Measurements from ENCODE around the gene CCDC106.
A peak's percentile ranks its signal among the peaks of the same experiment; 100 is the strongest.

Gene CCDC106

DNA sequence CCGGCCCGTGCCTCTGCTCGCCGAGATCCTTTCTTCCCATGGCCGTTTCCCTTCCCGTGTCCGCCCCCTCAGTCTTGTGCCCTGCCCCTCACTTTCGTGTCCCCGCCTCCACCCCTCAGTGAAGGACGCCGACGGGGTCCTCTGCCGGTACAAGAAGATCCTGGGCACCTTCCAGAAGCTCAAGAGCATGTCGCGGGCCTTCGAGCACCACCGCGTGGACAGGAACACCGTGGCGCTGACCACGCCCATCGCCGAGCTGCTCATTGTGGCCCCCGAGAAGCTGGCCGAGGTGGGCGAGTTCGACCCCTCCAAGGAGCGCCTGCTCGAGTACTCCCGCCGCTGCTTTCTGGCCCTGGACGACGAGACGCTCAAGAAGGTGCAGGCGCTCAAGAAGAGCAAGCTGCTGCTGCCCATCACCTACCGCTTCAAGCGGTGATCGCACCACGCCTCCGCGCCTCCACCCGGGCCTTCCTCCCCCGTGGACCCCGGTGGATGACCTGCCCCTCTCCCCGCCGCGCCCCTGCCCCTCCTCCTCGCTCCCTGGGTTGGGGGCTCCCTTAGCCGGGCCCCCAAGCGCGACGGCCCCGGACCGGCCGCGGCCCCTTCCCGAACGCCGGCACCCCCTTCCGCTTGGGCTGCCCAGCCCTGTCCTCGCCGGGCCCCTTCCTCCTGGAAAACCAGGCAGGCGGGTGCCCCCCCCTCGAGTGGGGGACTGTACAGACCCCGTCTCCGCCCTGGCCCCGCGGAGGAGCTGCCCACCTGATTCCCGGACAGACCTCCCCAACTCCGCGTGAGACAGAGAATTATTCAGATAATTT is 4.5 kb downstream of the CCDC106 start:
- no peak for DNase-seq

DNA sequence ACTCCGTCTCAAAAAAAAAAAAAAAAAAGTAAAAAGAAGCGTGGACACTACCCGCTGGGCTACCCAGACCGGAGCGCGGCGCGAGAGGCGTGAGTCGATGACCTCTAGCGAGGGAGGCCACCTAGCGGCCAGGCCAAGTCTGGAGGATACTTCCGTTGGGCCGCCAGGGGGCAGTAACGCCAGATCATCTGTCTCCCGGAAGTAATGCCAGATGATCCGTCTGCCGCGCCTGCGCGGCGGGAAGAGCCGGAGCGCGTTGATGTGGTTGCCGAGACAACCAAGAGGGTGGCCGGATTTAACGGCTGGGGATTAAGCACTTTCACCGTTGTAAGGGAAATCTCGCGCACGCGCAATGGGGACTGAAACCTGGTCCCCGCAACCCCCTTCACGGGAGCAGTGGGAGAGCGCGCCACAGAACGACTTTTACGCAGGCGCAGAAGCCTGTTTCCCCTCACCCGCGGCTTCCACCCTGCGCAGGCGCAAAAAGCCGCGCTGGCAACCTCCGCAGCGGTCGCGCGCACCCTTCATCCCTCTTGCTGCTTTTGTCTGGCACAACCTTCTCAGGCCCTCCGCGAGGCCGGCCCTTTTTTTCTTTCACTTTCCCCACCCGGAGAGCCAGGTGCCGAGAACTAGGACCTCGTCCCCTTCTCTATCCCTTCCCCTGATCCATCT is 5.8 kb downstream of the CCDC106 start:
- peak; percentile 97 for DNase-seq

DNA sequence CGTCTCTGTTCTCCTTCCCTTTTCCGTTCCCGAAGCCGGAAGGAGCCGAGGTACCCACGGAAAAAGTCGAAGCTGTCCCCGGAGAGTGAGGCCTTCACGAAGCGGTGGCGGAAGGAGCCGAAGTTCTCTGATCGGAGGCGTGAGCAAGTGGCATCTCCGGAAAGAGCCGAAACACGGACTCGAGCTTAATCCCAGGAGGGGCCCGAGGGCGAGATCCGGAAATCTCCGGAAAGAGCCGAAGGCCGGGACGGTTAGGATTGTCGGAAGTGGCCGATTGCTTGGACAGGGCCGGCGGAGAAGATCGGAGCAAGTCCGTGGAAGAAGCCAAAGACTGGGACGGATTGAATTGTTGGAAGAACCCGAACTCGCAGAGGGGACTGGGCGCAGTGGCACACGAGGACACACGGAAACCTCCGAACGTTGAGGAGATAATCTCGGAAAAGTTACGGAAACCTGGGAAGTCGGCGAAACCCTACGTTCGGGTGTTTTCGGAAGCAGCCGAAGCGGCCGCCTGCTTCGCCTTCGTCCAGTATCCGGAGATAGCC is 6.4 kb downstream of the CCDC106 start:
- DNase-seq = peak; percentile 98

DNA sequence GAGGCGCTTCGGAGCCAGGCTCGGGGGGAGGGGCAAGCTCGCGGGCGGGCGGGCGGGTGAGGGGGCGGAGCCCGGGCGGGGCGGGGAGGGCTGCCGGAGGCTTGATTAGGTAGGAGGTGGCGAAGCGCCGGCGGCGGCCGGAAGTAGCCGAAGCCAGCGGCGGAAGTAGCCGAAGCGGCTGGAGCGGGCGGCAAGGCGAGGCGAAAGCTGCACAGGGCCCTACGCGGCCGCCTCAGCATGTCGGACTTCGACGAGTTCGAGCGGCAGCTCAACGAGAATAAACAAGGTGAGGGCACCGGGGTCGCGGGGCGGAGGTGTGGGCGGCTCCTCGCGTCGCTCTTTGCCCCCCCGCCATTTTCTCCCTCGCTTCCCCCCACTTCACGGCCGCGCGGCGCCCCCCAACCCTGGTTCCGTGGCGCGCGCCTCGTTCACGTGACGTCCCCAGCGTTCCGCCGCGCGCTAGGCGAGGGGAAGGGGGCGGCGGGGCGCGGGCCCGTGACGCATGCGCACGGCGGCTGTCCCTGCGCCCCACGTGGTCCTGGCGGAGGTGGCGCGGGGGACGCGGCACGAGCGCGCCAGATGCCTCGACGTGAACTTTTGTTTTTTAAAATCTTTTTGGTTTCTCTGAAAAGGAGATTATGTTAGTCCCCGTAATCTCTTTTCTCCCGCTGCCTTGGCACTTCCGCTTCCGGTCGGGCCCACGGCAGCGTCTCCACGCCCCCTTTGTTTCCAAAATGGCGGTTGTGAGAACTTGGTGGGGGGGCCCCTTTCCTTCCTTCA is 7.0 kb downstream of the CCDC106 start, which contains the start of gene U2AF2:
Gene U2AF2, plus strand, starts transcription at position 168 of the 780 bp plus-strand sequence. Its CDS starts 70 bp downstream, at position 238.
- peak; percentile 88 for DNase-seq

DNA sequence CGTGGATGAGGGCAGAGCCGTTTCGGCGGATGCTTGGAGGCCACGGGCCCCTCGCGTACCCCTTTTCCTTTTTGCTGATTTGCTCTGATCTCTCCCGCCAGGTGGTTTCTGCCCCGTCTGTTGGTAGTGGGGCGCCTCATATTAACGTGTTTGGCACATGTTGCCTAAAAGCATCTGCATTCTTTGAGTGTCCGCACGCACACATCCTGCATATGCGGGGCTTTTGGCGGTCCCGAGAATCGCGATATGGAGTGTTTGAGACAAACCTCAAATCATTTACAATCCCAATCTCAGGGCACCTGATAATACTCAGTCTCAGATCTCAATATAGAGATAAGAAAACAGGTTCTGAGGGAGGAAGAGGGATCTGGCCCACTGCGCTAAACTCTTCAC is 7.6 kb downstream of the CCDC106 start:
- no peak for DNase-seq

DNA sequence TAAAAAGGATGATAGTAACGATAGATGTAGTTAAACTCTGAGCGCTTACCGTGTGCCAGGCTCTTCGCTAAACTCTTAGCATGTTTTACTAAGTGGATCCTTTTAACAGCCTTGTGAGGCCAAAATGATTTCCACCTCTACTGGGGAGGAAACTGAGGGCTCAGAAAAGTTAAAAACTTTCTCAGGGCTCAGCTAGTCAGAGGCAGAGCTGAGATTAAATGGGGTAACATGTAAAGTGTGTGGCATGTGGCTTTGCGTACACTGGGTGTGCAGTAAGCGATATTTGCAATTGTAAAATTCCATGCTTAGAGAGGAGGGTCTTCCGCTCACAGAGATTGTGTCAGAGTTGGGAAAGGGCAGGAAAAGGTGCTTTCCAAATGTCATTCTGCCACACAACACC is 8.5 kb downstream of the CCDC106 start:
- no peak for DNase-seq

DNA sequence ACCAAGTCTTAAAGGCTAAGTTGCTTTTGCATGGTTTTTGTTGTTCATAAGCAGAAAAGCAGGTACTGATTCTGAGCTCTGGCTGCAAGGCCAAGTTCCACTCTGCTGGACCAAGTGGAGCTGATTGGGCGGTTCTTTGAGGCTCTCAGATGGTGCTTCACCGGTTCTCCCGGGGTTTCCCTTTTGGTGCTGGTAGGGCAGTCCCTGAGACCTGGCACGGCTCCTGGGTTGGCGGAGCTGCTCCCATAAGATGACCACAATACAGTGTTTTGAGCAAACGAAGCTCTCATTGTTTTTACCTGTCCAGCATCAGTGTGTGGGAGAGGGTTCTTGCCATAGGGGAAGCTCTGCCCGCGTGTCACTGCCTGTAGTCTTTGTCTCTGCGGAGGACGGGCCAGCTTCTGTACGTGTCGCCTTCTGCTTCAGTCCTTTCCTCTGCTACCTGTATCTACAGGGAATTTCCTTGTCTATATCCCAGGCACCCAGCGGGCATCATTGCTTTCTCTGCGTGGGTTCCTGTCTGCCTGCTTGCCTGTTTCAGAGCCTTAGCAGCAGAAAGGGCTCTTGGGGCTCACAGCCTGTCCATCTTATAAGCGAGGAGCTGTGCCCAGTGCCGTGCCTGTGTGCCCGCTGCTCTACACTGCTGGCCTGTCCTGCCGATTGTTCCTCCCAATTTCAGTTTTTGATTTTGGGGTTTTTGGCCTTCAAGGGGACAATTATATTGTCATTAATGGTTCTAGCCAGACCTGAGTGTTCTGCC is 9.2 kb downstream of the CCDC106 start:
- DNase-seq = no peak

DNA sequence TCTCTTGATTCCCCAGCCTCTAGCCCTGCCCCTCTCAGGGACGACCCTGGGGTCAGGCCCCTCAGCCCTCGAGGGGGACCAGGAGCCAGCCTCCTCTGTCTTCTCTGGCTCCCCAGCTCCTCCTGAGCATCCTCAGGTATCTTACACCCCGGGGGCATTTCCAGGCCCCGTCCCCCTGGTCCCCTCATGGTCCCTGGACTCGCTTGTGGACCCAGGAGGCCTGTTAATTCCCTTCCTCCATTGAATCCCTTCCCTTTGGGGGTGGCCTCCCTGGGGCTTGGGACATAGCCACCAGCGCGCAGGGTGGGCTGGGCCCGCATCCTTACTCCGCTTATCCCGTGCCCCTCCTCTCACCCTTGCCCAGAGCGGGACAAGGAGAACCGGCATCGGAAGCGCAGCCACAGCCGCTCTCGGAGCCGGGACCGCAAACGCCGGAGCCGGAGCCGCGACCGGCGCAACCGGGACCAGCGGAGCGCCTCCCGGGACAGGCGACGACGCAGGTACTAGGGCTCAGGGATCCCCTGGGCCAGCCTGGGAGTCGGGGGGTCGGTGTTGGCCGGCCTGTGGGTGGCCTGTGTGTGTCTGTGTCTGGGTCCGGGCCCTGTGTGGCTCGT is 10.9 kb downstream of the CCDC106 start:
- no peak for DNase-seq

DNA sequence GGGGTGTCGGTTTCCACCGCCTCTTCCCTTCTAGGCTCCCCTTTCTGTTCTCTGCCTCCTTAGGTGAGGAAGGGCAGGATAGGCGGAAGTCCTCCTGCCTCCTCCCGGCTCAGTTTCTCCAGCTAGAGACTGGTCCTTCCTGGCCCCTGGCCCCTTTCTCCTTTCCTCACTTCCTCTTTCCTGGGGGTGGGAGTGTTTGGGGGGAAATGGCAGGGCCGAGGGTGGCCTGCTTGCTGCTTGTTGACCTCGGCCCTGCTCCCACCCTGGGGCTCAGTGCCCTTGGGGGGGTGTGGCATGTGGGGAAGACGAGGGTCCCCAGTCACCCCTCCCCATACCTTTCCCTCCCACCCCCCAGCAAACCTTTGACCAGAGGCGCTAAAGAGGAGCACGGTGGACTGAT is 11.8 kb downstream of the CCDC106 start:
- DNase-seq = no peak

DNA sequence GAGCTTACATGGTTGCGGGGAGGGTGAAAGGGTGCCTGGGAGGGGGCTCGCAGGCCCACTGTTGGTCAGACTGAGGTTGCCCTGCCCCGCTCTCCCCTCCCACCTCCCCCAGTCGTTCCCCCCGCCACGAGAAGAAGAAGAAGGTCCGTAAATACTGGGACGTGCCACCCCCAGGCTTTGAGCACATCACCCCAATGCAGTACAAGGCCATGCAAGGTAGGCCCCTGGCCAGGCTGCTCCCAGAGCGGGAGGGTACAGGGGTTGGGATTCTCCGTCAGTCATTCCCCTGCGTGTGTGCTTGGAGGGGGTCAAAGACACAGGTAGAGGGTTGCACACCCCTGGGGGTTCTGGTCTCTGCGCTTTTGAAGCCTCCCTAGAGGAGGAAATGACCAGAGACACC is 12.4 kb downstream of the CCDC106 start:
- DNase-seq = no peak

DNA sequence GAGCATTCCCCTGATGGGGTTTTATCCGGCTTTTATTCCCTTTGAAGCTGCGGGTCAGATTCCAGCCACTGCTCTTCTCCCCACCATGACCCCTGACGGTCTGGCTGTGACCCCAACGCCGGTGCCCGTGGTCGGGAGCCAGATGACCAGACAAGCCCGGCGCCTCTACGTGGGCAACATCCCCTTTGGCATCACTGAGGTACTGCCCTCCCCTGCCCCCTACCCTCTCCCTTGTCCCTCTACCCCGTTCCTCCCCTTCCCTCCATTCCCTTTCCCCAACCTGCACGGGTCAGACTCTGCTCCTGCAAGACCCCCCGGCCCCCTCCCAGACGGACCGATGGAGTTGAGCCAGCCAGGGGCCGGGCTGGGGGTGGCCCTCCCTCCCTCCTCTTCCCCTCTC is 13.0 kb downstream of the CCDC106 start:
- DNase-seq = no peak

DNA sequence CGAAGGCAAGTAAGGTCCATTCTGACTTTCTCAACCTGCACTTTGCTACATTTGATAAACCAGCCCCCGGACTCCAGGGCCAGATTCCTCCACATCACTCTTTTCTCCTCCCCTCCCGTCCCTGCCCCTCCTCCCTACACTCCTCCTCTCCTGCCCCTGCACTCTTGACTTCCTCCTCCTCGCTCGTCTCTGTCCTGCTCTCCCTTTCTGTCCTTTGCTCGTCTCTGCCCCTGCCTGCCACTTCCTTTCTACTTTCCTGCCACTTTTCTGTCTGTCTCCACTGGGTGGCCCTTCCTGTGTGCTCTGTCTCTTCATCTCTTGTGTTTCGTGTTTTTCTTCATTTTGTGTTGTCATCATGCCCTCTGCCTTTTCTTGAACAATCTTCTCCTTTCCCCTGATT is 13.8 kb downstream of the CCDC106 start:
- DNase-seq = no peak

DNA sequence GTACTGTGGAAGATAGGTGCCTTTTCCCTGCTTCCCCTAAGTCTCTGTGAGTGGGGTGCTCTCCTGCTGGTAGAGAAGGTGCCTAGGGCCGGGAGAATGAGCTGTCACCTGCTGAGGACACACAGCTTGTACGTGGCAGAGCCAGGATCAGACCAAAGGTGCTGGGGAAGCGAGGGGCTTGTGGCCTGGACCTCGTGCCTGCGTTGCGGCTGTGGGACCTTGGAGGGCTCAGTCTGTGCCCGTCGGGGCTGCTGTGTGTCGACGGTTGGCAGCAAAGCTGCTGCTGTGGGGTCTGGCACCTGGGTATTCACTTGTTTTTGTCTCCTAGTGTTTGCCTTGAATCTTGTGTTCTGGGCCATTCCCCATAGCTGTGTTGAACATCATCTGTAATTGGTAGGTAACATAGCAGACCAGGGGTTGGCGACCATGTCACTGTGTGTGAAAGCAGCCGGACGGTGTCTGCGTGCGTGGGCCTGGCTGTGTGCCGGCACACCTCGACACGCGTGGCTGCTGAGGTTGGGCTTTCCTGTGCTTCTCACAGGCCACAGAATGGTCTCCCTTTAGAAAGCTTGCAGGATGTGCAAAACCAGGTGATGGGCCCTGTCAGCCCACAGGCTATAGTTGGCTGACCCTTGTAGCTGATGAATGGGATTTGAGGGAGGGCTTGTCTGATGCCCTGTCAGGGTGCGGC is 16.0 kb downstream of the CCDC106 start:
- DNase-seq = no peak

DNA sequence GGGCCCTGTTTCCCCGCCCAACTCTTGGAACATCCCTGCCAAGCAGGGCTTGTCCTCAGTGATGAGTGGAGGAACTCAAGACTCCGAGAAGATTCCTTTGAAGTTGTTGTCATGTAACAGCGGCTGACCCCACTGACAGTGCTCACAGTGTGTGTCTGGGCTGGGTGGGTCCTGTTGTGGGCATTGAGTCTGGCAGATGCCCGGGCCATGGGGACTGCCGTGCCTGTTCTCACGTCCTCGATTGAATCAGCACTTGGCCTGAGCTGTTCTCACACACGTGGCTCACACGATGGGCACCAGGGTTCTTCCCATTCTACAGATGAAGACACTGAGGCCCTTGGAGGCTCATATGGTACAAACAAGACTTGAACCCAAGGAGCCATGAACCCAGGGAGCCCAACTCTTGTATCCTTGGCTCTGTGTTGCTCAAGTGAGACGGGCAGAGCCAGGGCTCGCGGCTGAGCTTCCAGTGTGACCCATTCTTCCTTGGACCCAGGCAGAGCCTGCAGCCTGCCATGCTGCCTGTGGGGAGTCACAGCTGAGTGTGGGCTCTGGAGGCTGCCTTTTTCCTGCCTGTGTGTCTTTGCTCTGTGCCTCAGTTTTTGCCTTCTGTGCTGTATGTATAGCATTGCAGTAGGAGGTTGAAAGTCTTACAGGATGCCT is 18.5 kb downstream of the CCDC106 start:
- no peak for DNase-seq

DNA sequence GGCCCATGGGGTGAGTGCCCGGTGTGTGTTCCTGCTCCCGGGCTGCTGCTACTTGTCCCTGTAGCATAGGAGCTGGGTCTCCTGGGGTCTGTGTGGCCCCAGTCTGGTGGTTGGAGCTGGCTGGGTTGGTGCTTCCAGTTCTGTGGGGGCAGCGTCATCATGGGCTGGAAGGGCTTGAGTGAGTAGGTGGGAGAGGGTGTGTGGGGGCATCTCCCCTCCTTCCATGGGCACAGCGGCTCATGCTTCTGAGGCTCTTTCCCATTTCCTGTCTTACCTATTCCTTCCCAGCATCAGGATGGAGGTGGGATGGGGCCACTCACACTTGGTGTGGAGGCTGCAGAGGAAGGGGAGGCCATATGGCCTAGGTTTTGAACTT is 19.0 kb downstream of the CCDC106 start:
- no peak for DNase-seq

DNA sequence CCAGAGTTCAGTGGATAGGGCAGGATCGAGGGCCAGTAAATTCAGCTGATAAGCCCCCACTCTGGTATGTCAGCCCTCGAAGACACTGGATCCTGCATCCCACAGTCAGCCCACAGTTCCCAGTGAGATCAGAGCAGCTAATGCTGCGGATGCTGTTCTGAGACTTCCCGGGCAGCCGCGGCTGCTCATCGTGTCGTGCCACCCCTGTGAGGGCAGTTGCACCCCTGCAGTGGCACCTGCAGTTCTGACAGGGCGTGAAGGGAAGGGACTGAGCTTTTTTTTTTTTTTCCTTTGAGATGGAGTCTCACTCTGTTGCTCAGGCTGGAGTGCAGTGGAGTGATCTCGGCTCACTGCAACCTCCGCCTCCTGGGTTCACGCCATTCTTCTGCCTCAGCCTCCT is 19.5 kb downstream of the CCDC106 start:
- no peak for DNase-seq

DNA sequence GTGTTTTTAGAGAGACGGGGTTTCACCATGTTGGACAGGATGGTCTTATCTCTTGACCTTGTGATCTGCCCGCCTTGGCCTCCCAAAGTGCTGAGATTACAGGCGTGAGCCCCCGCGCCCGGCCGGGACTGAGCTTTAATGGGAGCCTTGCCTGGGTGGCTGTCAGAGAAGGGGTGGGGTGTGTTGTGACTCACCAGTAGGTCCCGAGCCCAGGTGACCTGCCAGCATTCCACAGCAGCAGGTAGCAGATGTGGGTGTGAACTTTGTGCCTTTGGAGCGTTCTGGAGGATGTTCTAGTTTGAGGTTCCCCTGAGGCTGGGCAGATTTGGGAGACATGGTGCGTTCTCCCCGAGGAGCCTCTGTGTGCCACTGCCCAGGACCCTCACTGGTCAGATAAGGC is 19.9 kb downstream of the CCDC106 start:
- no peak for DNase-seq

DNA sequence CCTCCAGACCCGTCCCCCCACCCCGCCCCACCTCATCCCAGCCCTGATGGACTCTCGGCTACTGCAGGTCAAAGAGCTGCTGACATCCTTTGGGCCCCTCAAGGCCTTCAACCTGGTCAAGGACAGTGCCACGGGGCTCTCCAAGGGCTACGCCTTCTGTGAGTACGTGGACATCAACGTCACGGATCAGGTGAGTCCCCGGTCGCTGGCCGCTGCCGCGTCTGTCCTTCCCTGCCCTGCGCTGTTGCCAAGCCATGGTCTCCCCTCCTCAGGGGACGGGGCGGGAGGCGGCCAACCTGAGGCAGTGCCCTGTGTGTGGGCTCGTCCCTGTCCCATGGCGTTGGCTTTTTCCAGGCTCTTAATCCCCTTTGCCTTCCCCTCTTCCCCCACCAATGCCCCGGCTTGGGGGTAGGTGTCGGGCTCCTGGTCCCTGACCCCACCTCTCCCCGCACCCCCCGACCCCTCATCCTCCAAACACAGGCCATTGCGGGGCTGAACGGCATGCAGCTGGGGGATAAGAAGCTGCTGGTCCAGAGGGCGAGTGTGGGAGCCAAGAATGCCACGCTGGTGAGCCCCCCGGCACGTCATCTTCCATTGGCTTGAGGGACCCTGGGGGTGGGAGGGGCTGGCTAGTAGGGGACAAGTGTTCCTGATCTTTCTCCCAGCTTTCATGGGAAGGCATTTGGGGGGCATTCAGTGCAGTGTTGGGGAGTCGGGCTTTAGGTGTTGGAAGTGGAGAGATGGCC is 20.8 kb downstream of the CCDC106 start:
- DNase-seq = no peak

DNA sequence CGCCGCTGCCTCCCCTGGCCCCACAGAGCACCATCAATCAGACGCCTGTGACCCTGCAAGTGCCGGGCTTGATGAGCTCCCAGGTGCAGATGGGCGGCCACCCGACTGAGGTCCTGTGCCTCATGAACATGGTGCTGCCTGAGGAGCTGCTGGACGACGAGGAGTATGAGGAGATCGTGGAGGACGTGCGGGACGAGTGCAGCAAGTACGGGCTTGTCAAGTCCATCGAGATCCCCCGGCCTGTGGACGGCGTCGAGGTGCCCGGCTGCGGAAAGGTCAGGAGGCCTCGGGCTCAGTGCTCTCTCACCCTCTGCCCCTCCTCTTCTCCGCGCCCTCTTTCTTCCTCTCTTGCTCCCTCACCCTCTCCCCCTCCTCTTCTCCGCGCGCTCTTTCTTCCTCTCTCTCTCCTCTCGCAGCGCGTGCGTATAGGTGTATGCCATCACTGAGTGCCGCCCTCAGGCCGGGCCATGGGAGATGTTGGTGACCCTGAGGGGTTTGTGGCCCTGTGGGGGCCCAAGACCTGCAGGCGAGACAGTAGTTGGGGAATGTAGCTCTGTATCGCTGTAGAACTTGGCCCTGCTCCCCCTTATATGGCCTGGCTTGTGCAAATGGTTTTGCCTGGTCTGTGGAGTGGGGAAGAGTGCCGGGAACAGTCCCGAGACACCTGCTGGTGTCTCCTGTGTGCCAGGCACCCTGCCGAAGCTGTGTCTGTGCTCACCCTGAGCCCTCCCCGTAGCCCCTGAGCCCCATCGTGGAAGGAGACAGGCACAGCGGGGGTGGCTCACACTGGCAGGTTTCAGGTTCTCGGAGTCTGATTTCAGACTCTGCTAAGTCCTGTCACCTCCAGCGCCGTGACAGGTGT is 21.6 kb downstream of the CCDC106 start:
- no peak for DNase-seq
